HL-60 (cell line): ENCODE results near the gene COL24A1.

Experiments used
- GABPA ChIP-seq: IDR thresholded peaks from 2 replicates; pipeline ENCODE4 v1.6.1; 2012; ENCODE audit warnings: low read depth
- POLR2AphosphoS5 ChIP-seq: IDR thresholded peaks from 2 replicates; pipeline ENCODE4 v1.6.1; 2012; ENCODE audit warnings: low read depth
- TF ChIP-seq, protein P1 (sequence below): IDR thresholded peaks from one replicate; pipeline ENCODE4 v1.5.1; 2011; ENCODE audit warnings: low read length, control low read depth, inconsistent platforms; ENCODE audit not compliant: insufficient read depth

DNA sequence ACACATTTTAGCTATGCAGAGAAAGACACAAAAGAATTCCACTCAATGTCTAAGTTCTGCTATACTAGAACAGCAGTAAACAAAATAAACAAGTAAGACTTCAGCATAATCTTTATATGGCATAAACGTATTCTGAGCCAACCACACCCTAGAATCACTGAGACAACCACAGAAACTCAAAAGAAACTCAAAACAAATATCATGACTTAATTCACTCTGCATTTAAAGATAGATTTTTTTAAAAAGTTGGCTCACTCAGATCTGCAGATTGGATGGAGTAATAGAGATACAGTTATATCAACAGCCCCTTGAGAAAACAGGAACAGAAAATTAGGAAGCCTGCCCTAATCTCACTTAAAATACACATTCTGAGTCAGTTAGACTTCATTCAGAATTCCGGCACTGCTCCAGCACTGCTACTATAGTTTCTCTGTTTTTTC lies 95.0 kb downstream of the COL24A1 start:
- TF ChIP-seq, protein P1, sequence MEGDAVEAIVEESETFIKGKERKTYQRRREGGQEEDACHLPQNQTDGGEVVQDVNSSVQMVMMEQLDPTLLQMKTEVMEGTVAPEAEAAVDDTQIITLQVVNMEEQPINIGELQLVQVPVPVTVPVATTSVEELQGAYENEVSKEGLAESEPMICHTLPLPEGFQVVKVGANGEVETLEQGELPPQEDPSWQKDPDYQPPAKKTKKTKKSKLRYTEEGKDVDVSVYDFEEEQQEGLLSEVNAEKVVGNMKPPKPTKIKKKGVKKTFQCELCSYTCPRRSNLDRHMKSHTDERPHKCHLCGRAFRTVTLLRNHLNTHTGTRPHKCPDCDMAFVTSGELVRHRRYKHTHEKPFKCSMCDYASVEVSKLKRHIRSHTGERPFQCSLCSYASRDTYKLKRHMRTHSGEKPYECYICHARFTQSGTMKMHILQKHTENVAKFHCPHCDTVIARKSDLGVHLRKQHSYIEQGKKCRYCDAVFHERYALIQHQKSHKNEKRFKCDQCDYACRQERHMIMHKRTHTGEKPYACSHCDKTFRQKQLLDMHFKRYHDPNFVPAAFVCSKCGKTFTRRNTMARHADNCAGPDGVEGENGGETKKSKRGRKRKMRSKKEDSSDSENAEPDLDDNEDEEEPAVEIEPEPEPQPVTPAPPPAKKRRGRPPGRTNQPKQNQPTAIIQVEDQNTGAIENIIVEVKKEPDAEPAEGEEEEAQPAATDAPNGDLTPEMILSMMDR, result no peak
- TF ChIP-seq POLR2AphosphoS5 (no peak), GABPA (no peak)
